ENCODE results near the gene PIM2. TPM values are rescaled to one million over a fixed set of nuclear protein-coding genes. Genes with fewer than 3 reads are reported as not detected.

The PIM2 gene
- total RNA-seq (2014; rRNA removed) (24.1 and 25.6 TPM in 2 replicates), Bru-seq, nascent RNA (percentile 74 among the genes with signal in this experiment), BruChase-seq, experiment 1, labeled RNA remaining after a 6-hour chase (percentile 88 among the genes with signal in this experiment), BruChase-seq, experiment 2, labeled RNA remaining after a 2-hour chase (percentile 85 among the genes with signal in this experiment)
- long read RNA-seq, transcript PIM2-201 (6 exons, 2,075 nt), result major isoform, 22 of 42 reads
- long read RNA-seq, partial matches to known transcripts, result 13 of 42 reads
- long read RNA-seq, other reads (novel, unspliced or antisense), result 6 of 42 reads

DNA sequence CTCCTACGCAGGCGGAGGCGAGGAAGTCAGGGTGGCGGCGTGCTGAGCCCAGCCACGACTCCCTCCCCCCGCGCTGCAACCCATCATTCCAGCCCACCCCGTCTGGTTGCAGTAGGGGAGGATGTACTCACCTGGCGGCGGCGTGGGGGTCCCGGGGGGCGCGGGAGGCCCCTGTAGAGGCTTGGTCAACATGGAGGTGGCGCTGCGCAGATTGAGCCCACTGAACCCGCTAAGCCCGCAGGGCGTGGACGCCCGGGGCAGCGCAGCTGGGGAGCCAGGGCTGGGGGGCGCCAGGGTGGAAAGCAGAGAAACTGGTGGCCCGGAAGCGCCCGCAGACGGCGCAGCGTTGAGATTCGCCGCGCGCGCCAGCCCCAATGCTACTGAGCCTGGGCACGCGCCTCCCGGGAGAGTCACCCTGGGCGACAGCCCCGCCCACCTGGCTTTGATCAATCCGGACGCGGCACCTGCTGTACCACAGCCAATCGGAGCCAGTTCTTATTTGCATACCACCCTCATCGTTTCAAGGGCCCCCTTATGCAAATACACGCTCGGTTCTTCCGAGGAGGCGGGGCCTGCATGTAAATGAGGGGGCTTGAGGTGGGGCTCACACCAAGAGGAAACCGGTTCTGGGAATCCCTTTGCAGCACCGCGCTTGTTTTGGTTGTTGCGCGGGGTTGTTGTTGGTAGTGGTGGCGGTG lies at the start of gene PIM2:
PIM2 (minus strand) TSS at position 382 of the 698 bp plus-strand sequence; CDS start at position 192, 190 bp downstream.
- H3K4me2 ChIP-seq (ENCODE audit: low read length), result peak within 1 kb of the TSS; percentile 98
- BruUV-seq (replicated peaks), result TSS peak; percentile 18
- H3K27ac ChIP-seq (ENCODE audit: low read length), result no peak within 1 kb of the TSS
- no peaks in the 10 kb centered on the region for H4K20me1 ChIP-seq (ENCODE audit: low read length)
- H3K79me2 ChIP-seq (ENCODE audit: low read length), result peaks cover 29% of the 10 kb centered on the region
- DNase-seq (peak; percentile 95), ATAC-seq (peak; percentile 83)
- CTCF ChIA-PET, result no interaction called here
- H3F3A ChIP-seq (ENCODE audit: low read length, unreplicated experiment), result no peaks in the 10 kb centered on the region
- no peak for TF ChIP-seq EZH2 (IDR thresholded peaks at IDR 0.05; ENCODE audit: low read length, unreplicated experiment)
- TF ChIP-seq, protein P1, sequence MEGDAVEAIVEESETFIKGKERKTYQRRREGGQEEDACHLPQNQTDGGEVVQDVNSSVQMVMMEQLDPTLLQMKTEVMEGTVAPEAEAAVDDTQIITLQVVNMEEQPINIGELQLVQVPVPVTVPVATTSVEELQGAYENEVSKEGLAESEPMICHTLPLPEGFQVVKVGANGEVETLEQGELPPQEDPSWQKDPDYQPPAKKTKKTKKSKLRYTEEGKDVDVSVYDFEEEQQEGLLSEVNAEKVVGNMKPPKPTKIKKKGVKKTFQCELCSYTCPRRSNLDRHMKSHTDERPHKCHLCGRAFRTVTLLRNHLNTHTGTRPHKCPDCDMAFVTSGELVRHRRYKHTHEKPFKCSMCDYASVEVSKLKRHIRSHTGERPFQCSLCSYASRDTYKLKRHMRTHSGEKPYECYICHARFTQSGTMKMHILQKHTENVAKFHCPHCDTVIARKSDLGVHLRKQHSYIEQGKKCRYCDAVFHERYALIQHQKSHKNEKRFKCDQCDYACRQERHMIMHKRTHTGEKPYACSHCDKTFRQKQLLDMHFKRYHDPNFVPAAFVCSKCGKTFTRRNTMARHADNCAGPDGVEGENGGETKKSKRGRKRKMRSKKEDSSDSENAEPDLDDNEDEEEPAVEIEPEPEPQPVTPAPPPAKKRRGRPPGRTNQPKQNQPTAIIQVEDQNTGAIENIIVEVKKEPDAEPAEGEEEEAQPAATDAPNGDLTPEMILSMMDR (conservative IDR thresholded peaks at IDR 0.05; ENCODE audit: low read depth, low read length), result no peak
- TF ChIP-seq EZH2phosphoT487 (IDR thresholded peaks at IDR 0.05; ENCODE audit: borderline replicate concordance, low read length), result no peak
- H3K9me3 ChIP-seq (ENCODE audit: low read length), result no peaks in the 10 kb centered on the region
- H3K4me3 ChIP-seq (ENCODE audit: low read length), result peak within 1 kb of the TSS; percentile 90
- peak within 1 kb of the TSS; percentile 57 for H2AFZ ChIP-seq (ENCODE audit: low read length)
- H3K27me3 ChIP-seq (ENCODE audit: low read length), result no peaks in the 10 kb centered on the region
- H3K9me2 ChIP-seq (replicated peaks; ENCODE audit: low read length), result no peaks in the 10 kb centered on the region
- POLR2A ChIA-PET (ENCODE audit: unreplicated experiment), result no interaction called here
- H3K4me1 ChIP-seq (ENCODE audit: insufficient read depth, low read length), result peaks cover 13% of the 10 kb centered on the region
- peak within 1 kb of the TSS; percentile 75 for H3K9ac ChIP-seq (ENCODE audit: low read length)
- intact Hi-C loops (cut with micrococcal nuclease), result loop anchor here (1.0 to 5.0 kb wide), 3 partner anchors 39 to 156 kb away; partner anchors contain the start of genes GLOD5 and OTUD5
- H3K36me3 ChIP-seq (ENCODE audit: low read depth, low read length), result peaks cover 13% of the 10 kb centered on the region; the same call in 1 of the 2 replicates

DNA sequence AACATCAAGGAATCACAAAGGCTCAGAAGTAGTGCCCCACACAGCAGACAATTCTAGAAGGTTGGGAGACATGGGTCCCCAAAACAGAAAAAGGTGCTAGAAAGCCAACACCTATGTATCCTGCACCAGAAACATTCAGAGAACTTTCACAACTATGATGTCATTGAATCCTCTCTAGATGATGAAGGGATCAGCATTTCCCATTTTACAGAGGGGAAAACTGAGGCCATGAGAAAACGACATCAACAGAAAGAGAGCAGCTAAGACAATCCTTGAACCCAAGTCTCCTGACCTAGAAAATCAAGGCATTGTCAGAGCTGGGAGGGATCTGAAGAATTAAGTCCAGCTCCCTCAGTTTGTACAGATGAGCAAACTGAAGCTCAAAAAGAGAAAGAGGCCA lies 49.6 kb upstream of the PIM2 start:
- Histone ChIP-seq H3K79me2 (ENCODE audit: low read length) (no peaks in the 10 kb centered on the region), H3K9me3 (ENCODE audit: low read length) (no peaks in the 10 kb centered on the region), H3K9me2 (replicated peaks; ENCODE audit: low read length) (no peaks in the 10 kb centered on the region), H2AFZ (ENCODE audit: low read length) (no peak overlapping the region), H3K4me3 (ENCODE audit: low read length) (no peak overlapping the region), H3F3A (ENCODE audit: low read length, unreplicated experiment) (no peaks in the 10 kb centered on the region), H3K36me3 (ENCODE audit: low read depth, low read length) (no peaks in the 10 kb centered on the region), H3K27me3 (ENCODE audit: low read length) (no peaks in the 10 kb centered on the region), H3K9ac (ENCODE audit: low read length) (no peak overlapping the region), H3K4me1 (ENCODE audit: insufficient read depth, low read length) (no peaks in the 10 kb centered on the region), H3K4me2 (ENCODE audit: low read length) (no peak overlapping the region), H3K27ac (ENCODE audit: low read length) (no peak overlapping the region), H4K20me1 (ENCODE audit: low read length) (no peaks in the 10 kb centered on the region)
- no peak for ATAC-seq
- no peak for DNase-seq
- POLR2A ChIA-PET (ENCODE audit: unreplicated experiment), result no interaction called here
- TF ChIP-seq EZH2phosphoT487 (IDR thresholded peaks at IDR 0.05; ENCODE audit: borderline replicate concordance, low read length) (no peak), EZH2 (IDR thresholded peaks at IDR 0.05; ENCODE audit: low read length, unreplicated experiment) (no peak)
- TF ChIP-seq, protein P1 (conservative IDR thresholded peaks at IDR 0.05; ENCODE audit: low read depth, low read length), result no peak
- CTCF ChIA-PET, result no interaction called here
- BruUV-seq (replicated peaks), result no TSS peak
- intact Hi-C loops (cut with micrococcal nuclease), result no loop called here

All from PC-3 (cell line).